Astrocyte (in vitro differentiated cells and primary cell): Measurements from ENCODE around the gene LRRC10B. TPM values are rescaled to one million over a fixed set of nuclear protein-coding genes. Genes with fewer than 3 reads are reported as not detected.

Source experiments
- DNase-seq: peaks from one replicate; pipeline ENCODE4 v3.0.0-alpha.2; 2010; ENCODE audit warnings: low read depth
- FAIRE-seq: peaks from 2 replicates; lab custom pipeline; 2011; peaks lifted over from hg19 to GRCh38; lab: Jason Lieb, UNC
- H2AFZ ChIP-seq: 2 replicates; pipeline ENCODE4 v1.6.0; 2012; ENCODE audit warnings: low read depth, low read length, inconsistent platforms
- H3K27ac ChIP-seq: 2 replicates; pipeline ENCODE4 v1.5.1; 2011; ENCODE audit warnings: low read depth, low read length, inconsistent platforms
- H3K27me3 ChIP-seq: 2 replicates; pipeline ENCODE4 v1.6.0; 2011; ENCODE audit warnings: low read length, inconsistent platforms; ENCODE audit not compliant: insufficient read depth
- H3K36me3 ChIP-seq: 2 replicates; pipeline ENCODE4 v1.5.1; 2011; ENCODE audit warnings: low read length, inconsistent platforms; ENCODE audit not compliant: insufficient read depth
- H3K4me1 ChIP-seq: 2 replicates; pipeline ENCODE4 v1.5.1; 2011; ENCODE audit warnings: low read length, inconsistent platforms; ENCODE audit not compliant: insufficient read depth
- H3K4me2 ChIP-seq: 2 replicates; pipeline ENCODE4 v1.6.0; 2012; ENCODE audit warnings: low read length, inconsistent platforms
- H3K4me3 ChIP-seq: 2 replicates; pipeline ENCODE4 v1.5.1; 2011; ENCODE audit warnings: low read depth, mild to moderate bottlenecking, low read length, inconsistent platforms; ENCODE audit not compliant: insufficient read depth
- H3K79me2 ChIP-seq: 2 replicates; pipeline ENCODE4 v1.6.0; 2012; ENCODE audit warnings: mild to moderate bottlenecking, low read length, inconsistent platforms; ENCODE audit not compliant: insufficient read depth
- H3K9ac ChIP-seq: 2 replicates; pipeline ENCODE4 v1.6.0; 2012; ENCODE audit warnings: mild to moderate bottlenecking, low read length, inconsistent platforms
- H3K9me3 ChIP-seq: 2 replicates; pipeline ENCODE4 v1.5.1; 2012; ENCODE audit warnings: low read depth, mild to moderate bottlenecking, low read length, inconsistent platforms; ENCODE audit not compliant: insufficient read depth
- H4K20me1 ChIP-seq: 2 replicates; pipeline ENCODE4 v1.6.0; 2012; ENCODE audit warnings: low read length, inconsistent platforms; ENCODE audit not compliant: insufficient read depth
- H3K27ac Mint-ChIP-seq: one replicate; pipeline ENCODE4 v1.8.0; 2021; ENCODE audit warnings: mild to moderate bottlenecking, mixed read lengths; ENCODE audit not compliant: unreplicated experiment
- H3K27me3 Mint-ChIP-seq: one replicate; pipeline ENCODE4 v1.8.0; 2021; ENCODE audit warnings: low read depth, mixed read lengths; ENCODE audit not compliant: unreplicated experiment
- H3K36me3 Mint-ChIP-seq: one replicate; pipeline ENCODE4 v1.8.0; 2021; ENCODE audit warnings: low read depth, mixed read lengths; ENCODE audit not compliant: unreplicated experiment
- H3K4me1 Mint-ChIP-seq: one replicate; pipeline ENCODE4 v1.8.0; 2021; ENCODE audit warnings: low read depth, mixed read lengths; ENCODE audit not compliant: unreplicated experiment
- H3K4me3 Mint-ChIP-seq: one replicate; pipeline ENCODE4 v1.8.0; 2021; ENCODE audit warnings: mild to moderate bottlenecking, moderate library complexity, mixed read lengths; ENCODE audit not compliant: unreplicated experiment
- H3K9me3 Mint-ChIP-seq: one replicate; pipeline ENCODE4 v1.8.0; 2021; ENCODE audit warnings: mild to moderate bottlenecking, mixed read lengths; ENCODE audit not compliant: unreplicated experiment
- CTCF ChIP-seq: IDR thresholded peaks from 2 replicates; pipeline ENCODE4 v1.5.1; 2011; ENCODE audit warnings: low read depth, mild to moderate bottlenecking, inconsistent platforms, low read length, moderate library complexity; ENCODE audit not compliant: insufficient read depth
- EZH2 ChIP-seq: IDR thresholded peaks from 2 replicates; pipeline ENCODE4 v1.6.1; 2012; ENCODE audit warnings: mild to moderate bottlenecking, low read length, inconsistent platforms; ENCODE audit not compliant: insufficient read depth
- total RNA-seq: library from RNA; stranded (reverse); gene quantifications from 2 replicates; pipeline ENCODE4 v1.2.1, GENCODE V29; 2021

The LRRC10B gene
- total RNA-seq, 1 donor from 2014 or later, result 0.09 TPM

- Histone ChIP-seq H2AFZ (no peak overlapping the region), H3K4me3 (no peak overlapping the region), H3K27ac (no peak overlapping the region), H3K4me1 (peaks cover 5% of the 10 kb centered on the region), H3K4me2 (no peak overlapping the region), H3K9ac (no peak overlapping the region), H3K27me3 (peaks cover 9% of the 10 kb centered on the region), H3K36me3 (no peaks in the 10 kb centered on the region), H4K20me1 (no peaks in the 10 kb centered on the region), H3K9me3 (no peaks in the 10 kb centered on the region), H3K79me2 (no peaks in the 10 kb centered on the region)
- no peak overlapping the region for H3K4me3 Mint-ChIP-seq
- peaks cover 4% of the 10 kb centered on the region for H3K36me3 Mint-ChIP-seq
- FAIRE-seq (no peak), DNase-seq (no peak)
- H3K27me3 Mint-ChIP-seq, result peaks cover 42% of the 10 kb centered on the region
- peaks cover 8% of the 10 kb centered on the region for H3K4me1 Mint-ChIP-seq
- no peaks in the 10 kb centered on the region for H3K9me3 Mint-ChIP-seq
- TF ChIP-seq EZH2 (no peak), CTCF (no peak)
- no peak overlapping the region for H3K27ac Mint-ChIP-seq
Observed at GRCh38 chr11:61515686-61516085, 7.1 kb downstream of the LRRC10B start.

GRCh38 chr11:61516191-61516590 is 7.6 kb downstream of the LRRC10B start:
- Mint-ChIP-seq H3K9me3 (no peaks in the 10 kb centered on the region), H3K36me3 (peaks cover 4% of the 10 kb centered on the region), H3K27ac (no peak overlapping the region), H3K27me3 (peaks cover 37% of the 10 kb centered on the region), H3K4me3 (no peak overlapping the region), H3K4me1 (peaks cover 8% of the 10 kb centered on the region)
- TF ChIP-seq EZH2 (no peak), CTCF (no peak)
- Histone ChIP-seq H4K20me1 (no peaks in the 10 kb centered on the region), H3K27ac (no peak overlapping the region), H3K27me3 (peaks cover 4% of the 10 kb centered on the region), H3K4me3 (no peak overlapping the region), H3K4me2 (peak overlapping the region; percentile 65), H3K4me1 (peaks cover 5% of the 10 kb centered on the region), H3K36me3 (no peaks in the 10 kb centered on the region), H3K79me2 (no peaks in the 10 kb centered on the region), H2AFZ (peak overlapping the region; percentile 23), H3K9me3 (no peaks in the 10 kb centered on the region), H3K9ac (no peak overlapping the region)
- no peak for FAIRE-seq
- no peak for DNase-seq

- H3K36me3 ChIP-seq, result no peaks in the 10 kb centered on the region
- H2AFZ ChIP-seq, result peak overlapping the region; percentile 23
- H3K27ac ChIP-seq, result no peak overlapping the region
- DNase-seq (no peak), FAIRE-seq (no peak)
- no peaks in the 10 kb centered on the region for H3K9me3 ChIP-seq
- peaks cover 5% of the 10 kb centered on the region for H3K4me1 ChIP-seq
- TF ChIP-seq CTCF (peak; percentile 90), EZH2 (no peak)
- H4K20me1 ChIP-seq, result no peaks in the 10 kb centered on the region
- H3K79me2 ChIP-seq, result no peaks in the 10 kb centered on the region
- H3K9ac ChIP-seq, result no peak overlapping the region
- no peak overlapping the region for H3K27ac Mint-ChIP-seq
- peaks cover 8% of the 10 kb centered on the region for H3K4me1 Mint-ChIP-seq
- no peak overlapping the region for H3K4me3 ChIP-seq
- H3K27me3 Mint-ChIP-seq, result peaks cover 37% of the 10 kb centered on the region
- H3K36me3 Mint-ChIP-seq, result peaks cover 4% of the 10 kb centered on the region
- H3K4me2 ChIP-seq, result peak overlapping the region; percentile 65
- H3K27me3 ChIP-seq, result peaks cover 3% of the 10 kb centered on the region
- no peaks in the 10 kb centered on the region for H3K9me3 Mint-ChIP-seq
- no peak overlapping the region for H3K4me3 Mint-ChIP-seq
Observed at GRCh38 chr11:61516675-61517572, 8.4 kb downstream of the LRRC10B start.
